Karpas-422 (cell line): ENCODE data around the gene LRBA. TPM values are rescaled to one million over a fixed set of nuclear protein-coding genes. Genes with fewer than 3 reads are reported as not detected.

Experiments
- DNase-seq: peaks from one replicate; pipeline ENCODE4 v3.0.0-alpha.2; 2015
- H2AFZ ChIP-seq: fragments of 200-600 bp; sonication (generic); 2 replicates; pipeline ENCODE4 v1.6.1; 2014; ENCODE audit warnings: antibody characterized with exemption, low read length, mixed read lengths
- H3K27ac ChIP-seq: fragments of 200-600 bp; sonication (generic); 2 replicates; pipeline ENCODE4 v1.5.1; 2014; ENCODE audit warnings: mild to moderate bottlenecking, low read length, moderate library complexity
- H3K27me3 ChIP-seq: fragments of 200-600 bp; sonication (generic); 2 replicates; pipeline ENCODE4 v1.6.1; 2014; ENCODE audit warnings: low read length, mixed read lengths
- H3K36me3 ChIP-seq: fragments of 200-600 bp; sonication (generic); 2 replicates; pipeline ENCODE4 v1.6.1; 2014; ENCODE audit warnings: low read length, mixed read lengths; ENCODE audit not compliant: insufficient read depth
- H3K4me1 ChIP-seq: fragments of 200-600 bp; sonication (generic); 2 replicates; pipeline ENCODE4 v1.6.1; 2014; ENCODE audit warnings: mild to moderate bottlenecking, low read length, mixed read lengths
- H3K4me2 ChIP-seq: fragments of 200-600 bp; sonication (generic); 2 replicates; pipeline ENCODE4 v1.6.1; 2014; ENCODE audit warnings: low read length, low read depth, mild to moderate bottlenecking; ENCODE audit not compliant: poor library complexity, severe bottlenecking
- H3K4me3 ChIP-seq: fragments of 200-600 bp; sonication (generic); 2 replicates; pipeline ENCODE4 v1.5.1; 2014; ENCODE audit warnings: mild to moderate bottlenecking, antibody characterized with exemption, low read length, mixed read lengths
- H3K79me2 ChIP-seq: fragments of 200-600 bp; sonication (generic); 2 replicates; pipeline ENCODE4 v1.6.1; 2014; ENCODE audit warnings: mild to moderate bottlenecking, low read length, mixed read lengths
- H3K9ac ChIP-seq: fragments of 200-600 bp; sonication (generic); 2 replicates; pipeline ENCODE4 v1.6.0; 2014; ENCODE audit warnings: low read length
- H3K9me2 ChIP-seq: fragments of 200-600 bp; sonication (generic), shearing (Covaris generic); replicated peaks from 2 replicates; pipeline ENCODE4 v1.6.0; 2014; ENCODE audit warnings: mild to moderate bottlenecking, low read length, moderate library complexity; ENCODE audit not compliant: insufficient read depth
- H3K9me3 ChIP-seq: fragments of 300-700, 200-600 bp; sonication (generic); 2 replicates; pipeline ENCODE4 v1.6.1; 2014; ENCODE audit warnings: low read length, mixed read lengths
- H4K20me1 ChIP-seq: fragments of 200-600 bp; sonication (generic); 2 replicates; pipeline ENCODE4 v1.6.1; 2014; ENCODE audit warnings: mild to moderate bottlenecking, antibody characterized with exemption, low read length, low read depth; ENCODE audit not compliant: insufficient read depth
- total RNA-seq: library from RNA; depleted of rRNA; stranded (reverse); fragments of >200 nt; shearing (Covaris generic); gene quantifications from 2 replicates; pipeline ENCODE4 v1.2.3, GENCODE V29; 2014; ENCODE audit warnings: low replicate concordance

Gene LRBA
- total RNA-seq, 1 experiment from 2014 or later = 131 TPM

DNA sequence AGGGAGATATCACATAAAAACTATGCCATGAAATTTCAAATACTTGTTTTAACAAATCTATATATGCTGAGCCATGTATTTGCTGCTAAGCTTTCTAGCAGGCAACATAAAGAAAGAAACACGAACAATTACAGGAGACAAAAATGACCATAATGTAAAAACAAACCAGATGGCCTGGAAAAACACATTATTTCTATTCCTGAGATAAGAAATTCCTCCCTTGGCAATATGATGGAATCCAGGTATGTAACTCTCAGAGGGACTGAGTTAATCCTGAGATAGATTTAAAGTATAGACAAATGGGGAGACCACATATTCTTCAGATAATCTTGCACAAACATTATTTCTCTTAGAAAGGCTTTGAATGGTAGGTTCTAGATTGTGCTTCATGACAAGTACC lies 657.3 kb downstream of the LRBA start:
- H3K27me3 ChIP-seq = no peaks in the 10 kb centered on the region
- no peaks in the 10 kb centered on the region for H4K20me1 ChIP-seq
- peak; percentile 40 for DNase-seq
- no peaks in the 10 kb centered on the region for H3K79me2 ChIP-seq
- H3K9me2 ChIP-seq = no peaks in the 10 kb centered on the region
- H3K4me2 ChIP-seq = no peak overlapping the region
- no peaks in the 10 kb centered on the region for H3K9me3 ChIP-seq
- no peak overlapping the region for H3K4me3 ChIP-seq
- H3K36me3 ChIP-seq = no peaks in the 10 kb centered on the region
- no peaks in the 10 kb centered on the region for H3K4me1 ChIP-seq
- no peak overlapping the region for H3K27ac ChIP-seq
- H3K9ac ChIP-seq = no peak overlapping the region
- H2AFZ ChIP-seq = no peak overlapping the region

DNA sequence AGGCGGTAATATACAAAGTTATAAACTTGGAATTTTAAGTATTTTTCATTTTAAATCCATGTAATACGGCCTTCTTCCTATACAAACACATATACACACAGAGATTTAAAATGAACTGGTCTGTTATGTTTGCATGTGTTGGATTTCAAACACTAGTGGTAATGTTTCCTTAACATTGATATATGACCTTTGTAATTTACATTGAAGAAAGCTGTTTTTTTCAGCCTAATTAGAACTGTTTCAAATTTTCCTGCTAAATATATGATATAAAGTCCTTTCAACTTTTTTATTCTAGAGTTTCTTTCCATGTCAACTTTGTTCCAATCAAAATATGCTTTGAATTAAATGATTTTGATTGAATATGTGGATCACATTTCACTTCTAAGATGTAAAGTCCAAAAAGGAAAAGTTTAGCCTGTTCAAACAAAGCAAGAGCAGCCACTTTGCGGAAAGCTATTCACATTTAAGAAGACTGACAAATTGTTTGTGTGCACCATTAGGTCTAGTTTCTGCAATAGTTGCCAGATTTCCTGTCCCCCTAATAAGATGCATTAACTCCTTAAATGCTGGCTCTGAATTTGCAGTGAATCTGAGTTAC lies 659.1 kb downstream of the LRBA start:
- Histone ChIP-seq H2AFZ (no peak overlapping the region), H3K9me2 (no peaks in the 10 kb centered on the region), H3K9ac (no peak overlapping the region), H3K9me3 (no peaks in the 10 kb centered on the region), H3K79me2 (no peaks in the 10 kb centered on the region), H3K36me3 (no peaks in the 10 kb centered on the region), H3K4me1 (no peaks in the 10 kb centered on the region), H3K4me2 (no peak overlapping the region), H3K4me3 (no peak overlapping the region), H3K27me3 (no peaks in the 10 kb centered on the region), H4K20me1 (no peaks in the 10 kb centered on the region), H3K27ac (no peak overlapping the region)
- DNase-seq = no peak

DNA sequence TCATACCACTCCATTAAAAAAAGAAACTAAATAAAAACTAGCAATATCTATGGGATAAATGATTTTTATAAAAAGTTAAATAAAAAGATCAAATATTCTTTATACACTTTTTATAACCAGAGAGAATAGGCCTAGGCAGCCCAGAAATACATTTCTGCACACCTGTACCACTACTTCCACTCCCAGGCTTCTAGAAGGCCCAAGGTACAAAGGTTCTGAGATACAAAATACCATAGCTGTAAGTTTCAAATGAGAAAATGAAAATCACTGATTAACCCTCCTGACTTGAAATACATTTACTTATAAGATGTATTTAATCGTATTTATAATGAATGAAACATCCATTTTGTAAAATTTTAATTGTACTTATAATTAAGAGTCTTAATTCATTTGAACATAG lies 659.7 kb downstream of the LRBA start:
- Histone ChIP-seq H3K27me3 (no peaks in the 10 kb centered on the region), H2AFZ (no peak overlapping the region), H4K20me1 (no peaks in the 10 kb centered on the region), H3K9ac (no peak overlapping the region), H3K4me3 (no peak overlapping the region), H3K79me2 (no peaks in the 10 kb centered on the region), H3K4me2 (no peak overlapping the region), H3K9me2 (no peaks in the 10 kb centered on the region), H3K36me3 (no peaks in the 10 kb centered on the region), H3K4me1 (no peaks in the 10 kb centered on the region), H3K9me3 (no peaks in the 10 kb centered on the region), H3K27ac (no peak overlapping the region)
- no peak for DNase-seq

GRCh38 chr4:150354214-150354796 lies 660.8 kb downstream of the LRBA start:
- no peak overlapping the region for H3K27ac ChIP-seq
- H3K9me3 ChIP-seq = no peaks in the 10 kb centered on the region
- no peaks in the 10 kb centered on the region for H3K9me2 ChIP-seq
- DNase-seq = no peak
- H3K4me2 ChIP-seq = no peak overlapping the region
- H3K4me3 ChIP-seq = no peak overlapping the region
- H3K79me2 ChIP-seq = no peaks in the 10 kb centered on the region
- peaks cover 3% of the 10 kb centered on the region; the same call in 1 of the 2 replicates for H3K4me1 ChIP-seq
- H3K9ac ChIP-seq = no peak overlapping the region
- no peak overlapping the region for H2AFZ ChIP-seq
- H4K20me1 ChIP-seq = no peaks in the 10 kb centered on the region
- H3K27me3 ChIP-seq = no peaks in the 10 kb centered on the region
- H3K36me3 ChIP-seq = no peaks in the 10 kb centered on the region

GRCh38 chr4:150348079-150348478 lies 667.0 kb downstream of the LRBA start:
- no peak for DNase-seq
- Histone ChIP-seq H3K79me2 (no peaks in the 10 kb centered on the region), H3K4me1 (peaks cover 3% of the 10 kb centered on the region; the same call in 1 of the 2 replicates), H3K36me3 (no peaks in the 10 kb centered on the region), H3K9ac (no peak overlapping the region), H3K4me2 (no peak overlapping the region), H4K20me1 (no peaks in the 10 kb centered on the region), H3K27me3 (no peaks in the 10 kb centered on the region), H3K9me3 (no peaks in the 10 kb centered on the region), H3K9me2 (peaks cover 5% of the 10 kb centered on the region; the same call in 1 of the 2 replicates), H3K27ac (no peak overlapping the region), H2AFZ (no peak overlapping the region), H3K4me3 (no peak overlapping the region)

DNA sequence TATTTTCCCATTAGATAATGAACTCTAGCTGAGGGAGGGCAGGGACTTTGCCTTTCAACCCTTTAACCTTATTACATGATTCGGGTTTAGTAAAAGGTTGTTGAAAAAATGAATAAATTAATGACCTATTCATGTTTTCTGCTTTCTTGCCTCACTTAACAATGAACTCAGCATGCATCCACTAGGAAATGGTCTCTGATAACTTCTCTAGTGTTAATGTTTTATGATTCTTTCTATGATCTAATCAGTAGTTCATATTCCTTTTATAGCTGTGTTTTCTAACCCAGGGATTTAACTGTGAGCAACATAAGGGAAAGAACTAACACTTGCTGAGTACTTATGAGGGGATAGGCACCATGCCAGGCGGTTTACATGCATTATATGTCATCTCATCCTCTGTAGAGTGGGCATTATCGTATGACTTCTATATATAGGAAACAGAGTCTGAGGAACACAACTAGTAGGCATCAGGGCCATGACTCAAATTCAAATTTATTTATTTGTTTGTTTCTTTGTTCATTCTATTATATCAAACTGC lies 669.8 kb downstream of the LRBA start:
- Histone ChIP-seq H3K27ac (no peak overlapping the region), H2AFZ (no peak overlapping the region), H4K20me1 (no peaks in the 10 kb centered on the region), H3K4me1 (peaks cover 3% of the 10 kb centered on the region; the same call in 1 of the 2 replicates), H3K4me3 (no peak overlapping the region), H3K9me2 (peaks cover 5% of the 10 kb centered on the region; the same call in 1 of the 2 replicates), H3K9me3 (no peaks in the 10 kb centered on the region), H3K36me3 (no peaks in the 10 kb centered on the region), H3K79me2 (no peaks in the 10 kb centered on the region), H3K4me2 (no peak overlapping the region), H3K27me3 (no peaks in the 10 kb centered on the region), H3K9ac (no peak overlapping the region)
- DNase-seq = no peak

- Histone ChIP-seq H3K27ac (no peak overlapping the region), H3K36me3 (no peaks in the 10 kb centered on the region), H3K4me1 (no peaks in the 10 kb centered on the region), H4K20me1 (no peaks in the 10 kb centered on the region), H3K79me2 (no peaks in the 10 kb centered on the region), H3K4me2 (no peak overlapping the region), H3K27me3 (no peaks in the 10 kb centered on the region), H3K4me3 (no peak overlapping the region), H3K9me3 (no peaks in the 10 kb centered on the region), H3K9me2 (peaks cover 5% of the 10 kb centered on the region; the same call in 1 of the 2 replicates), H3K9ac (no peak overlapping the region), H2AFZ (no peak overlapping the region)
- no peak for DNase-seq
Observed at GRCh38 chr4:150343796-150344195, 671.3 kb downstream of the LRBA start.

DNA sequence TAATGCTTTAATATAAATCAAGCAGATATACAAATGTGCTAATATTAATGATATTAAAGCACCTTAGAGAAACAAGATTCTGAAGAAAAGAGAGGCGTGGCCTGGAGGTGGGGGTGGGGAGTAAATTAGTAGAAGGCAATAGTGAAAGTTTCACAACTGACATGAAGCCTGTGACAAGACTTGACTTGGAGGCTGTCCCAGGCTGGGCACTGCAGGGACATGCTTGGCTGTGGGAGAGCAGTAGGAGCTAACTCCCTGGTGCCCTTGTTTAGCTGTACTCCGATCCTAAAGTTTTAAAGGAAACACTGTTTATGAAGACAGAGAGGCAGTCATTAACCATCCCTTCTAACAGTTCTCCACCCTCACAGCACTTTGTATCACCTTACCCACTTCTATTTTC lies 672.1 kb downstream of the LRBA start:
- no peak overlapping the region for H3K4me3 ChIP-seq
- H2AFZ ChIP-seq = no peak overlapping the region
- H4K20me1 ChIP-seq = no peaks in the 10 kb centered on the region
- no peaks in the 10 kb centered on the region for H3K36me3 ChIP-seq
- no peaks in the 10 kb centered on the region for H3K79me2 ChIP-seq
- H3K9me3 ChIP-seq = no peaks in the 10 kb centered on the region
- peaks cover 5% of the 10 kb centered on the region; the same call in 1 of the 2 replicates for H3K9me2 ChIP-seq
- DNase-seq = no peak
- no peak overlapping the region for H3K9ac ChIP-seq
- H3K4me1 ChIP-seq = no peaks in the 10 kb centered on the region
- no peaks in the 10 kb centered on the region for H3K27me3 ChIP-seq
- no peak overlapping the region for H3K4me2 ChIP-seq
- no peak overlapping the region for H3K27ac ChIP-seq
